HG03039 (cell line): ENCODE measurements around the gene CREB5.

Source experiments
- ATAC-seq: cut with Tn5 transposase; IDR thresholded peaks from one replicate; pipeline ENCODE4 v1.9.1; 2021; ENCODE audit warnings: mild to moderate bottlenecking, moderate library complexity; ENCODE audit not compliant: unreplicated experiment

The CREB5 gene

DNA sequence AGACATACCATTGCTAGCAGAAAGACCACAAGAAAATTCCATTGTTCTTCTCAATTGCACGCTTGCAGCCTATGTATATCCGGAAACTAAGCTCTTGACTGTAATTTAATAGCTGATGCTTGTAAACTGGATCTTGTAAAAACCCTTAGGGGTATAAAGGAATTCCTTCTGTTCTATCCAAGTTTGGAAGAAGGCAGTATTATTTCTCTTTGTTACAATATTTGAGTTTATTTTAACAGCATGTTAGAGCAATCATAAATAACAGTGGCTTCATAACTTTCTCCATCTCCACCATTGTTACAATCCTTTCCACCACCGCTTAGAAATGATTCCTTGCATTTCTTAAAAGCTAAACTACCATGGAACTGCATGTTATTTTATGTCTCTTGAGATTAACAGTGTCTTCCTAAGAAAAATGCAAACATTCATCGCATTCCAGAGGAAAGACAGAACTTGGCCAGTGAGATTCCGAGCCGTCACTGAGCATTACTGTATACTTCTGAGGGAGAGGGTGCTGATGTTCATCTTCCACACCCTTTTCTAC, 453.4 kb downstream of the CREB5 start:
- ATAC-seq, result no peak

DNA sequence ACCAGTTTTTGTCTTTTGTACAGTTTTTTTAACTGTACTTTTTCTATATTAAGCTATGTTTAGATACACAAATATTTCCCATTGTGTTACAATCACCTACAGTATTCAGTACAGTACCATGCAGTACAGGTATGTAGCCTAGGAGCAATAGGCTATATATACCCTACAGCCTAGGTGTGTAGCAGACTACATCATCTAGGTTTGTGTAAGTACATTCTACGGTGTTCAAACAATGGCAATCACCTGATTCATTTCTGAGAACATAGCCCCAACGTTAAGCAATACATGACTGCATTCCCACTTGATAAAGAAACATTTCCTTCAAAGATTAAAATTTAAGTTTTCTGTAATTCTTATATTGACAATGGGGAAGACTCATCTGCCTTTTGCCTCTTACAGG, 456.4 kb downstream of the CREB5 start:
- no peak for ATAC-seq

DNA sequence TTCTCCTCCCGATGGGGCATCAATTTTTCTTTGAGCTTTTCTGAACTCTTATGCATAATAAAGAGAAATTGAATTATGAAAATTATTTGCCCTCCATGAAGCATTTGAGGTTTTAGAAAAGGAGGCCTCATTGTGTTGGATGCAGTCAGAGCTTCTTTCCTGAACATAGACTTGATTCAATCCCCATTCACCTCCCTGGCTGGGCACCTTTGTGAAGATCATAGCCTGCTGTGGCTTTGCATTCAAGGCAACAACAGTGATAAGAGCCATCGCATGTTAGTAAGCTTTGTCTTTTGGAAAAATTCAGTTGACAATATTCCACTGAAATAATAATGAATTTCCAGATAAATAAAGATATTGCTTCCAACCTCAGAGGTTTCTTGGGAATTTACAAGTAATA, 458.8 kb downstream of the CREB5 start:
- ATAC-seq, result no peak

DNA sequence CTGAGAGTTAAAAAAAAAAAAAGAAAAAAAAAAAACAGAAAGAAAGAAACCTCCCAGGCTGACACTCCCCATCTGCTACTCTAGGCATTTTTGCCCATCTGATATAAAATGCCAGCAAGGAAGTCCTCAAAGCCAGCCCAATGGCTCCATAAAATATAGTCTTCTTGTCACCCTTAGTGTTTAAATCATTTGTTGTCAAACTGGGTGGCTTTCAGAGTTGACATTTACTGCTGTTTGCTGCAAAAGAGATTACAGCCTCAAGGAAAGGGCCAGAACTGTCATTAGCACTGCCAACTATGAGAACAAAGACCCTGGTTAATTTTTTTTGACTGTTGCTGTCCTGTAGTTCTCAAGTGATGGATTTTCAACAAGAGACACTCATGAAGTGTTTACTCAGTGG, 459.3 kb downstream of the CREB5 start:
- ATAC-seq, result no peak

DNA sequence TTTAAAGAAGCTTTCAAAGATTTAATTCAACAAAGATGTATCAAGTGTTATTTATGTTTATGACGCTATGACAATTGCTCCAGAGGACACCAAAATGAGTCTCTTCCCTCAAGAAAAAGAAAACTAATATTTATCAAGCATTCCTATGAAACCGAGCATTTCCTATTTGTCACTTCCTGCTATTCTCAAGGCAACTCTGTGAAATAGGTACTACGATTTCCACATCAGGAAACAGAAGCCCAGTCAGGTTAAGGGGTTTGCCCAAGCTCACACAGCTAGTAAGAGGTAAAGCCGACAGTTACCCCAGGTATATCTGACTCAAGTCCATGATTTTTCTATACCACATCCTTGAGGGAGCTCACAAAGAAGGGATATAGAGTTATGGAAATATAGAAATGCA, 459.9 kb downstream of the CREB5 start:
- ATAC-seq, result no peak

DNA sequence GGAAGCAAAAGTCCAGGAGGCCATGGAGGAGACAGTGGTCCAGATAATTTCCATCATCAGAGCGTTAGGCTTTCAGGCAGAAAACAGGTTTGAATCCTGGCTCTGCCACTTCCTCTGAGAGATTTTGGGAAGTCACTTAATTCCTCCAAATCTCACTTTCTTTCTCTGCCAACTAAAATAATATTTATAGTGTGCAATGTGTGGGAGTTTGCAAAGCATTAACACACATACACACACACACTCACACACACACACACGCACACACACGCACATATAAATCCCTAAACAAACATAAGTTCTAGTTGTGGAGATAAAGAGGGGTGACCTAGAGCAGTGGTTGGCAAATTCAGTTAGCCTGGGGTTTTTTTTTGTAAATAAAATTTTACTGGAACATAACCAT, 461.0 kb downstream of the CREB5 start:
- no peak for ATAC-seq

DNA sequence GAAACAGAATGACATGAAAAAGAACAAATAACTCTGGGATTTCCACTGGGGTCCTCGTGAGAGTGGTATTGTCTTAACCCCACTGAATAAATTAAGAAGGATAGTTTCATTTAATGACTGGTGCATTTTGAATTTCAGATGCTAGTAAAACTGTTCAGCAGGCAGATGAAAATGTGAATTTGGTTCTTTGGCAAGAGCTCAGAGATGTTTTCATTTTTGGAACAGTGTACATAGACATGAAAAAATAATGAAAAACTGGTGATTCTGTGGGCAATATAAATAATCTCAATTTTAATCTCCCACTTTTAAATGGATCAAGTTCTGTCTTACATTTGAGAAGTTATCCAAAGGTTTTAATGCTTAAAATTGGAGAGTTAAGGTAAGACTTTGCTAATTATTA, 461.7 kb downstream of the CREB5 start:
- ATAC-seq, result no peak
